ENCODE results near the gene ARHGEF7. TPM values are rescaled to one million over a fixed set of nuclear protein-coding genes. Genes with fewer than 3 reads are reported as not detected.

The ARHGEF7 gene
- total RNA-seq, 3 donors from 2014 or later: 42.8 to 49.6 (median 45.1) TPM

- H3K27me3 Mint-ChIP-seq (ENCODE audit: low read depth): peaks cover 42% of the 10 kb centered on the region
- H3K36me3 Mint-ChIP-seq (ENCODE audit: insufficient read depth): no peaks in the 10 kb centered on the region
- no peaks in the 10 kb centered on the region for H3K4me1 Mint-ChIP-seq (ENCODE audit: low read depth)
- H3K4me3 Mint-ChIP-seq: no peak overlapping the region
- no peaks in the 10 kb centered on the region for H3K9me3 Mint-ChIP-seq
- DNase-seq (no peak), ATAC-seq (no peak)
These were observed 22.4 kb upstream of the ARHGEF7 start for GRCh38 chr13:111092685-111093084.

- no peaks in the 10 kb centered on the region for H3K36me3 Mint-ChIP-seq (ENCODE audit: insufficient read depth)
These were observed 22.0 kb upstream of the ARHGEF7 start for GRCh38 chr13:111093136-111093535.

GRCh38 chr13:111093634-111094033 is 21.5 kb upstream of the ARHGEF7 start:
- DNase-seq (no peak), ATAC-seq (no peak)
- H3K36me3 Mint-ChIP-seq (ENCODE audit: insufficient read depth): no peaks in the 10 kb centered on the region
- H3K9me3 Mint-ChIP-seq: no peaks in the 10 kb centered on the region
- peaks cover 42% of the 10 kb centered on the region for H3K27me3 Mint-ChIP-seq (ENCODE audit: low read depth)
- no peaks in the 10 kb centered on the region for H3K4me1 Mint-ChIP-seq (ENCODE audit: low read depth)
- H3K4me3 Mint-ChIP-seq: no peak overlapping the region

More at GRCh38 chr13:111093136-111093535, 22.0 kb upstream of the ARHGEF7 start:
- DNase-seq (no peak), ATAC-seq (no peak)
- H3K9me3 Mint-ChIP-seq: no peaks in the 10 kb centered on the region
- no peak overlapping the region for H3K4me3 Mint-ChIP-seq
- H3K4me1 Mint-ChIP-seq (ENCODE audit: low read depth): no peaks in the 10 kb centered on the region
- H3K27me3 Mint-ChIP-seq (ENCODE audit: low read depth): peaks cover 42% of the 10 kb centered on the region

- Mint-ChIP-seq H3K27me3 (ENCODE audit: low read depth) (peaks cover 51% of the 10 kb centered on the region), H3K4me3 (no peak overlapping the region), H3K4me1 (ENCODE audit: low read depth) (no peaks in the 10 kb centered on the region), H3K9me3 (no peaks in the 10 kb centered on the region), H3K36me3 (ENCODE audit: insufficient read depth) (no peaks in the 10 kb centered on the region)
- no peak for ATAC-seq
- no peak for DNase-seq
These were observed 19.9 kb upstream of the ARHGEF7 start for GRCh38 chr13:111095031-111095840.

GRCh38 chr13:111095911-111096501 is 19.1 kb upstream of the ARHGEF7 start:
- no peak for DNase-seq
- ATAC-seq: no peak
- H3K4me3 Mint-ChIP-seq: no peak overlapping the region
- no peaks in the 10 kb centered on the region for H3K9me3 Mint-ChIP-seq
- H3K36me3 Mint-ChIP-seq (ENCODE audit: insufficient read depth): no peaks in the 10 kb centered on the region
- H3K4me1 Mint-ChIP-seq (ENCODE audit: low read depth): no peaks in the 10 kb centered on the region
- H3K27me3 Mint-ChIP-seq (ENCODE audit: low read depth): peaks cover 53% of the 10 kb centered on the region

GRCh38 chr13:111099290-111099689 is 15.8 kb upstream of the ARHGEF7 start:
- Mint-ChIP-seq H3K4me3 (no peak overlapping the region), H3K9me3 (peaks cover 15% of the 10 kb centered on the region), H3K27me3 (ENCODE audit: low read depth) (peaks cover 54% of the 10 kb centered on the region)

GRCh38 chr13:111110054-111110453 is 5.1 kb upstream of the ARHGEF7 start:
- Mint-ChIP-seq H3K9me3 (peaks cover 3% of the 10 kb centered on the region), H3K4me3 (no peak overlapping the region), H3K4me1 (ENCODE audit: low read depth) (peaks cover 9% of the 10 kb centered on the region), H3K27me3 (ENCODE audit: low read depth) (peaks cover 62% of the 10 kb centered on the region), H3K36me3 (ENCODE audit: insufficient read depth) (no peaks in the 10 kb centered on the region)
- DNase-seq (no peak), ATAC-seq (no peak)

More at GRCh38 chr13:111099290-111099689, 15.8 kb upstream of the ARHGEF7 start:
- ATAC-seq (no peak), DNase-seq (no peak)
- Mint-ChIP-seq H3K36me3 (ENCODE audit: insufficient read depth) (peaks cover 6% of the 10 kb centered on the region), H3K4me1 (ENCODE audit: low read depth) (no peaks in the 10 kb centered on the region)

- no peaks in the 10 kb centered on the region for H3K36me3 Mint-ChIP-seq (ENCODE audit: insufficient read depth)
- peaks cover 60% of the 10 kb centered on the region for H3K27me3 Mint-ChIP-seq (ENCODE audit: low read depth)
- no peak for ATAC-seq
- no peak overlapping the region for H3K4me3 Mint-ChIP-seq
- H3K4me1 Mint-ChIP-seq (ENCODE audit: low read depth): peaks cover 13% of the 10 kb centered on the region
- H3K9me3 Mint-ChIP-seq: no peaks in the 10 kb centered on the region
- DNase-seq: no peak
These were observed 3.7 kb upstream of the ARHGEF7 start for GRCh38 chr13:111111376-111111937.

GRCh38 chr13:111112196-111112595 is 2.9 kb upstream of the ARHGEF7 start:
- Mint-ChIP-seq H3K9me3 (no peaks in the 10 kb centered on the region), H3K4me1 (ENCODE audit: low read depth) (peaks cover 13% of the 10 kb centered on the region), H3K4me3 (no peak overlapping the region), H3K36me3 (ENCODE audit: insufficient read depth) (no peaks in the 10 kb centered on the region), H3K27me3 (ENCODE audit: low read depth) (peaks cover 55% of the 10 kb centered on the region)
- ATAC-seq (no peak), DNase-seq (no peak)

GRCh38 chr13:111114362-111115060 is 599 bp upstream of the ARHGEF7 start:
- peak; percentile 56 for ATAC-seq
- no peaks in the 10 kb centered on the region for H3K36me3 Mint-ChIP-seq (ENCODE audit: insufficient read depth)
- no peaks in the 10 kb centered on the region for H3K9me3 Mint-ChIP-seq
- peaks cover 13% of the 10 kb centered on the region for H3K4me1 Mint-ChIP-seq (ENCODE audit: low read depth)
- peak overlapping the region; percentile 82 for H3K4me3 Mint-ChIP-seq
- H3K27me3 Mint-ChIP-seq (ENCODE audit: low read depth): peaks cover 62% of the 10 kb centered on the region
- no peak for DNase-seq

GRCh38 chr13:111115965-111116521 is 933 bp downstream of the ARHGEF7 start:
- Mint-ChIP-seq H3K36me3 (ENCODE audit: insufficient read depth) (no peaks in the 10 kb centered on the region), H3K27me3 (ENCODE audit: low read depth) (peaks cover 65% of the 10 kb centered on the region), H3K4me1 (ENCODE audit: low read depth) (peaks cover 13% of the 10 kb centered on the region), H3K4me3 (peak overlapping the region; percentile 74), H3K9me3 (no peaks in the 10 kb centered on the region)
- no peak for DNase-seq
- ATAC-seq: no peak

GRCh38 chr13:111116856-111117255 is 1.7 kb downstream of the ARHGEF7 start:
- ATAC-seq (no peak), DNase-seq (no peak)
- Mint-ChIP-seq H3K9me3 (no peaks in the 10 kb centered on the region), H3K4me1 (ENCODE audit: low read depth) (peaks cover 13% of the 10 kb centered on the region), H3K27me3 (ENCODE audit: low read depth) (peaks cover 64% of the 10 kb centered on the region), H3K36me3 (ENCODE audit: insufficient read depth) (no peaks in the 10 kb centered on the region), H3K4me3 (no peak overlapping the region)

GRCh38 chr13:111117289-111117688 is 2.2 kb downstream of the ARHGEF7 start:
- DNase-seq (no peak), ATAC-seq (no peak)
- Mint-ChIP-seq H3K4me3 (no peak overlapping the region), H3K4me1 (ENCODE audit: low read depth) (peaks cover 13% of the 10 kb centered on the region), H3K9me3 (no peaks in the 10 kb centered on the region), H3K27me3 (ENCODE audit: low read depth) (peaks cover 61% of the 10 kb centered on the region), H3K36me3 (ENCODE audit: insufficient read depth) (no peaks in the 10 kb centered on the region)

- DNase-seq (no peak), ATAC-seq (no peak)
- Mint-ChIP-seq H3K9me3 (no peaks in the 10 kb centered on the region), H3K4me1 (ENCODE audit: low read depth) (peaks cover 13% of the 10 kb centered on the region), H3K27me3 (ENCODE audit: low read depth) (peaks cover 58% of the 10 kb centered on the region), H3K36me3 (ENCODE audit: insufficient read depth) (no peaks in the 10 kb centered on the region), H3K4me3 (no peak overlapping the region)
These were observed 2.9 kb downstream of the ARHGEF7 start for GRCh38 chr13:111117961-111118360.

All from activated T-cell treated with anti-CD3 and anti-CD28 coated beads, Interleukin-2, amount 50 U/mL, for 4 hours (primary cell).